ENCODE results near the gene TBX1. TPM values are rescaled to one million over a fixed set of nuclear protein-coding genes. Genes with fewer than 3 reads are reported as not detected.

The TBX1 gene
- total RNA-seq (2021; fragmentation: NEBNext Ultra II Directional; extraction: Animal tissue kit (Norgen Biotek cat#: 25700)): 0.28 and 0.38 TPM in 2 replicates
- polyA plus RNA-seq (2011; rRNA removed): not detected in 2 replicates
- polyA plus RNA-seq (2011; cell fraction: cytosol; rRNA removed): not detected
- not detected for polyA plus RNA-seq (2011; cell fraction: nucleus; rRNA removed)
- not detected in 4 replicates for polyA plus RNA-seq (2012, experiment 1 of 2)
- polyA plus RNA-seq (2012, experiment 2 of 2): 0.10 TPM
- 0.14 TPM for polyA plus RNA-seq (2013, experiment 1 of 2)
- 0.09 TPM for polyA plus RNA-seq (2013, experiment 2 of 2)
- not detected in 2 replicates for polyA minus RNA-seq (2011; rRNA and poly(A)+ RNA removed)
- not detected for polyA minus RNA-seq (2011; cell fraction: cytosol; rRNA and poly(A)+ RNA removed)
- polyA minus RNA-seq (2011; cell fraction: nucleus; rRNA and poly(A)+ RNA removed): not detected
- long read RNA-seq, experiment 1: 0 reads
- long read RNA-seq, experiment 2: 0 reads

DNA sequence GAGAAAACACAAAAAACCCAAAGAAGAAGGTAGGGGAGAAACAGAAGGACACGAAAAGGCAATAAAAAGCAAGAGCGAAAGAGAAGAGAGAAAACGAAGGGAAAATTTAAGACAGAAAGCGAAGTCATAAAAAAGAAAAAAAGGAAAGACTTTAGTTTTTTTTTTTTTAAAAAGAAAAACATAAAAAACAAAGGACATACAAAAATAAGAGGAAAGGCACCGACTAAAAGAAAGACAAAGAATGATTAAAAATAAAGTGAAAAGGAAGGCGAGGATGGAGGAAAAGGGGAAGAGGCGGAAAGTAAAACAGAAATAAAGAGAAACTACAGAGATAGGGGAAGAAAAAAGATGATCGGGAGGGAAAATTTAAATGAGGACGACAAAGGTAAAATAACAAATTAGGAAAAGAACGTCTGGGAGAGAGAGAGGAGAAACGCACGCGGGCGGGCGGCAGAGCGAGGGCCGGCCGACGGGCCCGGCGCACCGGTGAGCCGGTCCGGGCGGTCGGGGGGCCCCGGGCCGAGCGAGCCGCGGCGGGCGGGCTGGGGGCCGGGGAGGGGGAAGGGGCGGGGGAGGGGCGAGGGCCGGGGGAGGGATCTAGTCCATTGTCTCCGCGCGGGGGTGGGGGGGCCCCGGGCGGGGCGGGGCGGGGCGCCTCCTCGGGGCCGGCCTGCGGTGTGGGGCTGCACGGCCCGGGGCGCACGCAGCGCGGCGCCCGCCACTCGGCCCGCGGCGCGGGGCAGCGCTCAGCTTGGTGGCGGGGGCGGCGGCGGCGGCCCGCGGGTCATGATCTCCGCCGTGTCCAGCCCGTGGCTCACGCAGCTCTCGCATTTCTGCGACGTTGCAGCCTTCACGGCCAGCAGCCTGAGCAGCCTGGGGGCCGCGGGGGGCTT, at the start of gene TBX1:
TBX1 (plus strand) TSS at position 721 of the 893 bp plus-strand sequence; CDS start at position 787, 66 bp downstream.
- Histone ChIP-seq H3K4ac (replicated peaks; ENCODE audit: insufficient read length, low read depth, low read length) (no peak within 1 kb of the TSS), H4K20me1 (replicated peaks in 1 of 2; ENCODE audit: control insufficient read depth in 1 of 2, insufficient read depth in 2 of 2, low read length in 2 of 2) (peaks cover 25 to 46% of the 10 kb centered on the region in 2 experiments), H3K9me3 (ENCODE audit: insufficient read depth in 2 of 2, low read depth in 1 of 2, low read length in 1 of 2) (no peaks in the 10 kb centered on the region), H3K4me3 (ENCODE audit: extremely low read depth in 1 of 4, insufficient read depth in 2 of 4, low read depth in 3 of 4, low read length in 4 of 4) (peak within 1 kb of the TSS in 1 of 4 experiments; percentile 46; a peak in 2 of 8 replicates), H3K4me1 (replicated peaks in 1 of 4; ENCODE audit: control insufficient read depth in 3 of 4, insufficient read depth in 4 of 4, low read length in 3 of 4) (peaks cover 0 to 62% (median 34%) of the 10 kb centered on the region in 4 experiments; a peak in 5 of 7 replicates), H2BK15ac (ENCODE audit: low read length) (0 out of 2 replicates have a peak within 1 kb of the TSS, but pooled peaks have one; percentile 88), H3K56ac (replicated peaks; ENCODE audit: insufficient read length, low read depth, low read length) (no peak within 1 kb of the TSS), H3K27ac (ENCODE audit: low read depth, low read length) (no peak within 1 kb of the TSS), H2BK5ac (ENCODE audit: low read depth, low read length) (no peak within 1 kb of the TSS), H3K36me3 (ENCODE audit: control insufficient read depth in 2 of 4, insufficient read depth in 4 of 4, low read length in 3 of 4) (peaks cover 0 to 20% (median 0%) of the 10 kb centered on the region in 4 experiments; a peak in 1 of 8 replicates), H2BK20ac (ENCODE audit: low read length) (no peak within 1 kb of the TSS), H4K5ac (ENCODE audit: insufficient read length, low read depth, low read length) (no peak within 1 kb of the TSS), H2AK5ac (ENCODE audit: low read depth, low read length) (no peak within 1 kb of the TSS), H3K9ac (replicated peaks in 1 of 4; ENCODE audit: extremely low read depth in 1 of 4, low read depth in 3 of 4, low read length in 3 of 4) (no peak within 1 kb of the TSS), H4K91ac (replicated peaks; ENCODE audit: insufficient read length, low read length) (no peak within 1 kb of the TSS), H3K4me2 (ENCODE audit: insufficient read depth in 1 of 2, low read depth in 2 of 2, low read length in 2 of 2) (peak within 1 kb of the TSS; percentile 40 to 55), H3K14ac (ENCODE audit: insufficient read length) (no peak within 1 kb of the TSS), H3K23me2 (ENCODE audit: low read depth, low read length) (peaks cover under 1% of the 10 kb centered on the region; the same call in 1 of the 2 replicates), H2BK12ac (ENCODE audit: low read depth, low read length) (peak within 1 kb of the TSS; percentile 94; the same call in 1 of the 2 replicates), H3K27me3 (replicated peaks in 1 of 4; ENCODE audit: control insufficient read depth in 3 of 4, extremely low read depth in 1 of 4, insufficient read depth in 3 of 4, low read length in 3 of 4) (peaks cover 89 to 97% (median 95%) of the 10 kb centered on the region in 4 experiments), H2AFZ (ENCODE audit: low read length) (no peak within 1 kb of the TSS), H3K79me2 (ENCODE audit: control insufficient read depth in 1 of 2, insufficient read depth in 2 of 2, low read length in 2 of 2) (no peaks in the 10 kb centered on the region), H3K18ac (ENCODE audit: extremely low read depth, low read length) (peak within 1 kb of the TSS; percentile 32; the same call in 1 of the 2 replicates), H4K8ac (ENCODE audit: extremely low read depth, insufficient read depth, low read length) (no peak within 1 kb of the TSS), H2BK120ac (replicated peaks; ENCODE audit: low read depth, low read length) (no peak within 1 kb of the TSS), H3K79me1 (ENCODE audit: low read depth, low read length) (no peaks in the 10 kb centered on the region), H3K23ac (ENCODE audit: insufficient read length) (no peak within 1 kb of the TSS)
- FAIRE-seq (no peak), DNase-seq (ENCODE audit: low read depth in 1 of 2, low spot score in 2 of 2) (no peak)
- 2% methylated on average over 36 of the region's 79 CpGs; no CpG with 5 or more reads in 1 of the 2 experiments for WGBS, 2 experiments (ENCODE audit: extremely low coverage in 1 of 2, insufficient coverage in 1 of 2, insufficient read length in 1 of 2, insufficient replicate concordance in 2 of 2, low coverage in 1 of 2, low lambda C conversion rate in 2 of 2, missing lambda C conversion rate in 1 of 2)
- CTCF ChIA-PET (ENCODE audit: partially characterized antibody): interaction anchor here (0.7 to 16.5 kb wide), 5 partner anchors 14 to 150 kb away, joined by 3 to 168 read pairs (median 3); partner anchors contain the start of gene GP1BB
- POLR2A ChIA-PET (ENCODE audit: partially characterized antibody): no interaction called here
- TF ChIP-seq SUZ12 (IDR thresholded peaks at IDR 0.05; ENCODE audit: low read length): no peak; the same call in 1 of the 2 replicates
- no peak for TF ChIP-seq GTF2F1 (IDR thresholded peaks at IDR 0.05; ENCODE audit: borderline replicate concordance, low read depth, low read length)
- TF ChIP-seq CHD1 (IDR thresholded peaks at IDR 0.05; ENCODE audit: low read depth, low read length): no peak
- TF ChIP-seq SP2 (IDR thresholded peaks at IDR 0.05; ENCODE audit: low read length): no peak
- TF ChIP-seq KDM5A (IDR thresholded peaks at IDR 0.05; ENCODE audit: low read length): no peak
- peak; percentile 81 for TF ChIP-seq CBX8 (IDR thresholded peaks at IDR 0.05; ENCODE audit: borderline replicate concordance, low read depth, low read length)
- TF ChIP-seq ASH2L (IDR thresholded peaks at IDR 0.05; ENCODE audit: low read length): no peak
- TF ChIP-seq PHF8 (conservative IDR thresholded peaks at IDR 0.05; ENCODE audit: low read depth, low read length): no peak
- no peak for TF ChIP-seq JUND (IDR thresholded peaks at IDR 0.05; ENCODE audit: low read length)
- no peak for TF ChIP-seq SIRT6 (IDR thresholded peaks at IDR 0.05; ENCODE audit: low read length)
